Forelimb muscle (tissue), 1 donor: ENCODE data around the gene SLC37A3. TPM values are rescaled to one million over a fixed set of nuclear protein-coding genes. Genes with fewer than 3 reads are reported as not detected.
"Not testable (repeated sequence)": the region's sequence is repeated elsewhere in the genome, so short reads cannot be mapped to it uniquely, and the experiment has no call there.

Experiments
- DNase-seq: peaks from one replicate; pipeline ENCODE4 v3.0.0-alpha.2; 2013; ENCODE audit warnings: low read depth
- polyA plus RNA-seq: library from polyadenylated mRNA; unstranded; fragments of 120-200 nt; gene quantifications from one replicate; pipeline ENCODE4 v1.2.1, GENCODE V29; 2013; ENCODE audit not compliant: insufficient read length

The SLC37A3 gene
- polyA plus RNA-seq, 1 donor: 26.4 TPM

DNA sequence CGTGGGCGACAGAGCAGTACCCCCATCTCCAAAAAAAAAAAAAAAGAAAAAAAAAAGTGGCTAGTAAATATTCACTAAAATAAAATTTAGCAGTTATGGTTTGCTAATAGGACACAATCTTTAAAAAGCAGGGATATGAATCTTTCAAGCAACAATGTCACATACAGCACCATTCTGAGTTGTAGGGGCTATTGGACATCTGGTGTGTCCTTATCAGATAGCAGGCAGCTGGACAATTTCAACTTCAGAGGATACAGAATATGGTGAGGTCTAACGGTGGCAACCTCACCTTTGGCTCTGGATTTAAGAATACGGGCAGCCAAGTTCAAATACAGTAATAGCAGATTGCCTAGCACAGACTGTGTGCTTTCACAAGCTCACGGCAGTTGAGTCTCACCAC, 51.1 kb downstream of the SLC37A3 start:
- no peak for DNase-seq

DNA sequence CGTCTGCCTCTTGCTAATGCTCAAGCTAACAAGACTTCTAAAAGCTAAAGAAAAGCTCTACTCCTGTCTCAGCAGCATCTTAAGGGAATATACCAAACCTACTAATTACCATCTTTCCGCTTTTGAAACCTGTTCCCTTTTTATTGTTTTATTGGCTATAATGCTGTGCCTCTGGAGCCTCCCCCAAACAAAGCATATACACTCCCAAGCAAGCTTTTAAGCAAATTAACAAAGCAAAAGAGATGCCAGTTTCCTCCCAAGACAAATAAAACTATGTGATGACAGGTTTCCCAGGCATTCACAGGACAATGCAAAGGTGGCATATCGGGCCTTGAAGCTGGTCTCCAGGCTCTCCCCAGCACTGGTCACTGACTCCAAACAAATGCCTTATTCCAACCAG, 52.9 kb downstream of the SLC37A3 start:
- no peak for DNase-seq

DNA sequence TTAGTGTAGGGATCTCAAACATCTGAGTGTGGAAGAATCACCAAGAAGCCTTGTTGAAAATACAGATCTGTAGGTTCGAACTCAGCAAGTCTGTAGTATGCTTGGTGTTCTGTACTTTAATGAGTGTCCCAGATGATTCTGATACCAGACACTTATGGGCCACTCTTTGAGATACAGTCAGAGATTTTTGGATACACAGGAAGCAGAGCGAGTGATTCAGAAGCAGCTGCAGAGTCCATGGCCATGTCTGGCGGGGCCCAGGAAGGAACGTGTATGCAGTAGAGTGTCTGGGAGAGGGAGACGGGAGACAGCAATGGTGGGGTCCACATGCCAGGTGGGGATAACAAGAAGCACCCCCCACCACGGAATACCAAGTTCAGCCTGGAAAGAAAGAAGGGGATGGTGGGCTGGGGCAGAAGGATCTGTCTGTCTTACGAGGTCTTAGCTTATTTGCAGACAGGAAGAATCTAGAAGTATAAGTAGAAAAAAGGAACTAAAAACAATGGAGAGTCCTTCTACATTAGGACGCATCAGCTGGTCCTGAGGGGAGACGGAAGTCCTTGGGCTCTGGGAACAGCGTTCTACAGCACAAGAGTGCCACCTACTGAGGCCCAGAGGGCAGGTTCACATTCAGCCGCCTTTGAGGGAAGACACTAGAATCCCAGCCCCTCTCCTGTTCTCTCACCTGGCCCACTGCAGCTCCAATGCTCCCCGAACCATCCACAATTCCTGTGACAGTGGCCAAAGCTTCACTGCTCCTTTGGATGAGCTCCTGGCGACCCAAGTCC, 55.4 kb downstream of the SLC37A3 start:
- no peak for DNase-seq

DNA sequence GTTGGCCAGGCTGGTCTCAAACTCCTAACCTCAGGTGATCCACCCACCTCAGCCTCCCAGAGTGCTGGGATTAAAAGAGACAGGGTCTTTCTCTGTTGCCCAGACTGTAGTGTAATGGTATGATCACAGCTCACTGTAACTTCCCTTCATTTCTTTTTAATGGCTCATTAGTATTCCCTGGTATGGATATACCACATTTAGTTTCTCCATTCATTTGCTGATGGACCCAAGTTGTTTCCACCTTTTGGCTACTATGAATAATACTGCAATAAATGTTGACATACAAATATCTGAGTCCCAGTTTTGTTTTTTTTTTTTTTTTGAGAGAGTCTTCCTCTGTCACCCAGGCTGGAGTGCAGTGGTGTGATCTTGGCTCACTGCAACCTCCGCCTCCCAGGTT, 59.4 kb downstream of the SLC37A3 start:
- not testable (repeated sequence) for DNase-seq

DNA sequence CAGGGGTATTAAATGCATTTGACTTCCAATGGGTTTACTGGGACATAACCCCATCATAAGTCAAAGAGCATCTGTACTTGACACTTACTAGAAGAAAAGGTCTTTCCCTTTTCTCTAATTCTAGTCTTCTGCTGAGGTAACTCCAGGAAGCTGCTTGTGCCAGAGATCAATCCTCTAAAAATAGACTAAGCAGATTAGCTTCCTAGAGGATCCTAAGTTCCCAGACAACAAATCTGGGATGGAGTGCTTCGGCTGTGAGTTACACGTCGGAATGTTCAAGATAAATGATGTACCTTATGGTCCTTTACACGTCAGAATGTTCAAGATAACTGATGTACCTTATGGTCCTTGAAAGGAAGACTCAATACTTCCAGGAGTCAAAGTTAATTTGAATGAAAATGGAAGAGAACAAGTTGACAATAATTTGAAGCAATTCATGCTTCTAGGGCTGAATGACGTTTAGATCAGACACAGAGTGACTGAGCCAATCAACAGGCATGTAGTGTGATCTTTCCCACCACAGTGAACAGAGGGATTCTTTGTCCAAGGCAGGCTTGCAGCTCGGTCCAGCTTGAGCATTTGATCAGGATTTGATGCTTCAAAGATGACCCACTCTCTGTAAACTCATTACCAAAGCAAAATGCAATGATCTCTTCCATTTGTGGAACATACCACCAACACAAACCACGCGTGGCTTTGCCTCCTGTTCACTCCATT, 63.8 kb downstream of the SLC37A3 start:
- DNase-seq: no peak

DNA sequence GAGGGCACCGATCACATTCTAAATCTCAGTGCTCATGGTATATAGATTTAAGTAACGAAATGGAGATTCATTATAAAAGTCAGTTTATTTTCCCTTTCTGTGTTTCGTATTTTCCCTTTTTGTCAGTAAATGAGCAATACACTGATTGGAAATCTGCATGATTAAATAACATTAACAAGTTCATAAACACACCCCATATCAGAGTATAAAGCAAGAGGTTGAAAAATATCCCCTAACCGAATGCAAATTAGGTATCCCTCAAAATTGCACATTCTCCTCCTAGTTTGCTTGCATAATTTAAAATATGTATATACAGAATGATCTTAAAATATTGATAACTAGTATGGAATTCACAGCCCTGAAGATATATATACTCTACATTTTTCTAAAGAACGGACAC, 64.6 kb downstream of the SLC37A3 start:
- no peak for DNase-seq

DNA sequence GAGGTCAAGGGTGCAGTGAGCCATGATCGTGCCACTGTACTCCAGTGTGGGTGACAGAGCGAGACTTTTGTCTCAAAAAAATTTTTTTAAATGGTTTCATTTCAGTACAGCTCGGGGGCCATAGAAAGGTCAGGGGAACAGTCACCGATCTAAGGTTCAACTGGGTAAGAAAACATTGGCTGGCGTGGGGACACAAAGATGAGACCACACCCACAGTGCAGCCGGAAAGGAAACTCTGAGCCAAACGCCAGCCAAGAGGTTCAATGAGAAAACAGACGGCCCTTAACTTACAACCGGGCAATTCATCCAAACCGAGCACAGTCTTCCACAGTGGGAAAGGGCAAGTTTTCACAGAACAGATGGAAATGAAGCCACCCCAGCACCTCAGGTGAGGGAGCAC, 65.1 kb downstream of the SLC37A3 start:
- no peak for DNase-seq

DNA sequence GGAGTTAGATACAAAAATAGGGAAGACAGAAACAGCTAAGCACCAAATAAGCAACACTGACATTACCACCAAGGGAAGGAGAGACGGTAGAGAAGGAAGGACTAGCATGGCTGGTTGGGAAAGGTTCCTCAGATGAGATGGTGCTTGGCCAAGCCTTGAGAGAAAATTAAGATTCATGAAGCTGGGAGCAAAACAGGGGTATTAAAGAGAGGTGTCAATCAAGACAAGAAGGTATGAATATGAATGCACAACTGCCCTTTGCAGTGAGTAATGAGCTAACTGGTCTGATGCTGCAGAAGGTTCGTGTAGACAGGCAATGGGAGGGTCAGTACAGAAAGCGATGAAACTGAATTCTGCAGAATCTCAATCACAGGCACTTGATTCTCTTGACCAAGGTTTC, 67.7 kb downstream of the SLC37A3 start:
- DNase-seq: no peak

DNA sequence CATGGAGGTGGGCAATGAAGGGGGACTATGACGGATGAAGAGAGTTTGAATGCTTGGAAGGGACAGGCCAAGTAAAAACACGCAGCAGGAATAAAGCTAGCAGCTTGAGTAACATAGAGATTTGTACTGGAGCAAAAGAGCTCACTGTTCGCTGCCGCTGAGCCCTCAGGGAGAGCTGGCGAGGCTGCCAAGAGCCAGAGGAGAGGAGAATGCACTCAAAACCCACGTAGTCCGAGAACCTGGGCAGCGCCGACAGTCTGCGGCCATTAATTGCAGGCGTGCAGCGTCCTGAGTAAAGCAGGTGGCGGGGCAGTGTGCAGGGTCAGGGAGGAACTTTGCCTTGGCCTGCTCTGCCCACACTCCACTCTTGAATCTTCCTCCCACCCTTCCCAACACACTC, 68.2 kb downstream of the SLC37A3 start:
- no peak for DNase-seq

DNA sequence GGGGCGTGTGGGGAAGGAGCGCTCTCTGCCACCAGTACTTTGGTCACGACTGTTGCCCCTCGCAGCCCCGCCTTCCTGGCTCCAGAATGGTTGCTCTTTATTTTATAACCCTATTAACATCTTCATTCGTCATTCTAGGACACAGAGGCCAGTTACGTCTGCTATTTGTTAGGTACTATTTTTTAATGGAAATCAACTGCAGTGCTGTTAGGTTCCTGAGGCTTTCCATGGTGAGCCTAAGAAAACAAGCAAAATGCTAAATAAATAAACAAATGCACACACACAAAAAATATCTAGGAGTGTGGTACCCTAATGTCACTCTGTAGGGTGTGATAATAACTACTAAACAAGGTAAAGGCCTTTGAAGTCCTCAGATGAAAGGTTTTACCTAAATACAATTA, 71.1 kb downstream of the SLC37A3 start:
- DNase-seq: no peak

DNA sequence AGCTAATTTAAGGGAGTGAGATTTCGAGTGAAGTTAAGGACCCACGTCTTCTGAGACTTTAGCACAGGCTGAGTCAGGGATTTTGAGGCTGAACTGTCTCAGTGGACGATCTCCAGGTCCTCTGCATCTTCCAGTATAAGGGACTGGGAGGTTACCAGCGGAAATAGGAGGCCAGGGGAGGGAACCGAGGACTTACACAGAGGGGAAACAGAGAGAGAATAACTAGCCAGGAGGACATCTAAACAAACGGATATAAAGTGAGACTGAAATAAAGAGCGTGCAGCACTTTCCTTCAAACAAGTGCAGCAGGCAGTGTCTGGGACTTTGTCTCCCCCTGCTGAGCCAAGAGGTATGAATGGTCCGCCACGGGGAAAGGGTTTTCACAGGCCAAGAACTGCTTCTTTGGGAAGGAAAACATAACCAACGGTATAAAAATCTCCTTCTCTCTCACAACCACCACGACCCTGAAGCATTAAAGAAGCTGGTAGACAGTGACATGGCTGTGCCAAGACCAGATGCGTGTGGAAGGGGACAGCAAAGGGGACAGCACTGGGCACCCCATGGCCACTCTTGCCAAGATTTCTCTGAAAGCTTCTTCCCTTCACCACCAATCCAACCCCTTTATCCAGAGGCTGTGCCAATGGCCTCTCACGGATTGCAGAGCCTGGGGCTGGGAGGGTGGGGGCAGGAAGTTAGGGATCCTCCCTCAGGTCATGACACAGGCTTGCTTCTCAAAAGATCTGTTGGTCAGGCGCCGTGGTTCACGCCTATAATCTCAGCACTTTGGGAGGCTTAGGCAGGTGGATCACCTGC, 72.0 kb downstream of the SLC37A3 start:
- peak; percentile 57 for DNase-seq

DNA sequence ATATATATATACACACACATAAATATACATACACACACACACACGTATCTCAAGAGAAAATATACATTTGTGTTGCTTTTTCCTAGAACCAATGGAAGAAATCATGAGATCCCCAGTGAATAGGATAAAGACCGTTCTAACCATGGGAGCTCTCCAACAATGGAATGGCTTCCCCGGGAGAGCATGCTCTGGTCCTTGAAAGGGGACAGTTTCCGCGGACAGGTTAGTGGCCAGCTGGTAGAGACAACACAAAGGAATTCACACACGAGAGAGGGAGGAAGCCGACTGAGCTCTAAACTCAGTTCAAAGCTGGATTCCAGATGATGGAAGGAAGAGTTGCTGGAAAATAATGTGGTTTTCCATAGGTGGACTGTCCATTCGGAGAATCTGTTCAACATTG, 72.7 kb downstream of the SLC37A3 start:
- no peak for DNase-seq

DNA sequence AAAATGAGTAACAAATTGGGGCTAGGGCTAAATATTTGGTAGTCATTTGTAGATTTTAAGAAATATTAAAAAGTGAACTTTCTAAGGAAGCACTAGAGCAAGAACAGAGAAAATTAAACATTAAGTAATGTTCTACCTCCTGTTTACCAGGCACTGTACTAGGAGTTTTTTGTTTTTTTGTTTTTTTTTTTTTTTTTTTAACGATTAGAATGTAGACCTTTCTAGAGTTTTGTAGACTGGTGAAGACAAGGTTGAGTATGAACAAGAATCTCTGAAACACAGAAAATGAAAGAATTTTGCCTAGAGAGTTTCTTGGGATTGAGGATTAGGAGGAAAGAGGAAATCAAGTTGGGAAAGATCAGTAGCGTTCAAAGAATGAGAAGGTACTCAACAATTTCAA, 73.6 kb downstream of the SLC37A3 start:
- no peak for DNase-seq

DNA sequence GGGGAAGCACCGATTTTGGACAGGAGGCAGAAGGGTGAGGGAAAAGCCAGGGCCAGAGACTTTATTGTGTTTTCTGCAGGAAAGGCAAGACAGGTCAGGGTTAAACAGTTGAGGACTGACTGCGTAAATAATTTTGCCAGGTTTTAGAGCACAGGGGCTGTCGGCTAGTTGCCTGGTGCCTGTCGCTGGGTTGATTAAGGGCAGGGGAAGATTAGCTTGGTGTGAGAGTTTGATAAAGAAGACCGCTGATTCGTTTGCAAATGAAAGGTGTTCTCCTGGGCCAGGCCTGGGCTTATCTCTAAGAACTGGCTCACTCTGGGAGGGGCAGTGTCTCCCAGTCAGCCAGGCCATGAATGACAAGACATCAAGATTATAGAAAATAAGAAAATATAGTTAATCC, 75.6 kb downstream of the SLC37A3 start:
- DNase-seq: no peak

DNA sequence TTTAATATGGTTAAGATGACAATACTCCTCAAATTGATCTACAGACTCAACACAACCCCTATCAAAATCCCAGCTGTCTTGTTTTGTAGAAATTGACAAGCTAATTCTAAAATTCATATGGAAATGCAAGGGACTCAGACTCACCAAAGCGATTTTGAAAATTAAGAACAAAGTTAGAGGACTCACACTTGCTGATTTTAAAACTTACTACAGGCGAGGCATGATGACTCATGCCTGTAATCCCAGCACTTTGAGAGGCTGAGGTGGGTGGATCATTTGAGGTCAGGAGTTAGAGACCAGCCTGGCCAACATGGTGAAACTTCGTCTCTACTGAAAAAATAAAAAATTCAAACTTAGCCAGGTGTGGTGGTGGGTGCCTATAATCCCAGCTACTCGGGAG, 78.3 kb downstream of the SLC37A3 start:
- not testable (repeated sequence) for DNase-seq

DNA sequence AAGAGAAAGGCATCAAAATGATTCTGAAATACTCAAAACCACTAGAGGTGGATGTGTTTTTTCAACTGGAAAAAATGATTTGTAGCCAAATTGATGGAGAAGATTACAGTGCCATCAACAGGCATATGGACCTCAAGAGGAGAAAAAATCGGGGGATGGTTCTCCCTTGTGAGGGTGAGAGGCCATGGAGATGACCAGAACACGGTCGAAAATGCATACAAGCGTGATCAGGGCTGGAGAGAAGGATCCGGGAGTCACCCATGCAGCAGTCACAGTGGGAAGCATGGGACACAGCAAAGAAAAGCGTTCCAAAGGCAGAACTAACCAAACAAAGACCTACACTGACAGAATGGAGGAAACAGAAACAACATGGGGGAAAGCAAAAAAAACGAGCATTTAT, 80.3 kb downstream of the SLC37A3 start:
- no peak for DNase-seq

DNA sequence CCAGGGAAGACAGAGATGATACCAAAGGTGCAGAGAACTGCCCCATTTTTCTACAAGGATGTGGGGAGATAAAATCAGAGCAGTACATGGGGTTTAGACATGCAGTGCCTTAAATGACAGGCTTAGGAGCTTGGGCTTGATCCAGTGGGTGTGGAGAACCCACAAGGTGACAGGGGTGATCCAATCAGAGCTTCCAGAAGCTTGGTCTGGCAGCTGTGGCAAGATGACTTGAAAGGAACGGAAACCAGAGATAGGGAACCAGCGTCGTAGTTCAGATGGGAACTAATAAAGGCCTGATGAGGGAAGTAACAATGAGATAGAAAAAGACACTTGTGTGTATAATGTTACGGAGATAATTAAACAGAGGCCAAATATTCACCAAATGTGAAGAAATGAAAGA, 80.7 kb downstream of the SLC37A3 start:
- no peak for DNase-seq

DNA sequence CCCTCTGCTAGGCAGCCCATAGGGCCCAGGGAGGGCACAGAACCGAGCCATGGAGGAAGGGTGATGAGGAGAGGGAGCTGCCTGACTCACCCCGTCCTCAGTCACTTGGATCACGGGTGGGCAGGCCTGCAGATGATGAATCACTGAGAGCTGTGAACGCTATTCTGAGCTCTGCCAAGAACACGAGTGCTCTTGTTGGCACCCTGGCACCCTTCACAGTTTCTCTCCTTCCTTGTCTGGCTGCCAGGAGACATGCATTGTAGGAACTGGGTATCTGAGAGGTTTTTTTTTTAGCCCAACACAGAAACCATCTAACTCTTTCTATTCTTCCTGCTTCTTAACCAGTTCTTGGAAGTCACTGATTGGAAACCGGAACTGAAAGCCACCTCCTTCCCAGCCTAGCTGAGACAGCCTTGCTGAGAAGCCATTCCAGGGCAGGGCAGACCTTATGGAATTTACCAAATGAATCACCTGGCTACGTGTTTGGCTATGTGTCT, 82.1 kb downstream of the SLC37A3 start:
- DNase-seq: no peak

DNA sequence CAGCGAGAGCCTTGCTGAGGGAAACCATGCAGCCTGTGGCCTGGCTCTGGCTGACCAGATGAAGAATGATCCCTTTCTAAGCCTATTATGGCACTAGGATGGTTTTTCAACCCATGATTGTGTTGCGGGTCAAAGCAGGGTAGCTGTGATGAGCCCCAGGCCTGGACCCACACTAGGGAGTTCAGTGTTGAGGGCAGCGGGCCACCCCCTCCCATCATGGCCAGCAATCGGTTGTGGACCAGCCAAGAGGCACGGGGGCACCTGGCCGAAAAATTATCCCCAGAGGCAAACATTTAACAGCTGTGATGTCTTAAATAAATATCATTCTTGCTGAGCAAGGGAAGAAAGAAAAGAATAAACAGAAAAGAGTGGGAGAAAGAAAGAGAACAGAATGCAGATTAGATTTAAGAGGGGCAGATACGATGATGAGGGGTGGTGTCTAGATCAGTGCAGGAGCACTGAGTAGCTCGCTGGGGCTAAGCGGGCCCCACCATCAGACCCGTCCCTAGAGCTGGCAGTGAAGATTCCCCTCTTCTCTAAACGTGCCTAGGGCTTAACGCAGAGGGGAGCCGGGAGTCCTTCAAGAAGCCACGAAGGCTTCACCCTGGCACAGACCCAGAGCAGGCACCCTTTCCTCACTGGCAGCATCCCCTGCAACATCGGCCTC, 82.7 kb downstream of the SLC37A3 start:
- DNase-seq: no peak

DNA sequence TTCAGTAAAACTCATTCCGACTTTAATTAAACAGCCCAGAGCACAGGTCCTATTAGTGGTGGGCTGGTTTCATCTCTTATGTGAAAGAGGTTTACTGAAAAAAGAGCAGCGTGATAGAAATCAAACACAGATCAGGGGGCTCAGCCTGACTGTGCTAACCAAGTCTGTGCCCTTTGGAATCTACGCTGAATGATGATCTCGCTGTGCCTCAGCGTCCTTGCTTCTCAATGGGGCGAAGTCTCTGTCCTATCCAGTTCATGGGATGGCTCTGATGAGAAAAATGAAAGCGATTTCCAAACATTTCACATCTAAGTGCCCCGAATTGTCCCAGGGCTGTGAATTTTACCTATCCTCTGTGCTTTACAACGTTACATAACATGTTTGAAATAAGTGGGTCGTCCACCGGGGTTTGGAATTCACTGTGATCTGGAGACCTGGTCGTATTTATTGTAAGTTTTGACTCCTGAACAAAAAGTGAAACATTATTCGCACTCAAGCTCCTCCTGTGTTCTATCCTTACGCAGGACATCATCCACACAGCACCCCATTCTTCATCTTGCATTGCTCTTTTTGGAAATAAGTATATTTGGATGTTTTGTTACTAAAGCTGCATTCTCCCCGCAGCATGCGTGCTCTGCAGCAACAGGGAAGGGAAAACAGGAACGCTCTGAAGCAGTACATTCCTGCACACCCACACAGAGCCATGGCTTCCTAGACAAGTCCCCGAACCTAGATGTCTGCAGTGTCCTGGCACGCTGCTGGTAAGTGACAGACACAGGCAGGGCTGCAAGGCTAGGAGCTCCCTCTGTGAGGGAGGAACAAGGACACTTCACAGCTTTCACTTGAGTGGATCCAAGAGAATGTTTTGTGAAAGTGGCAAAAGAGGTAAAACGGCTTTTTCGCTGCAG, 83.5 kb downstream of the SLC37A3 start:
- DNase-seq: no peak
